ENCODE results near the gene EFCAB3. TPM values are rescaled to one million over a fixed set of nuclear protein-coding genes. Genes with fewer than 3 reads are reported as not detected.

EFCAB3 gene
- polyA plus RNA-seq, 1 donor (not counting 4 experiments of a cell fraction or from before 2014, with no cell fraction given) = not detected

DNA sequence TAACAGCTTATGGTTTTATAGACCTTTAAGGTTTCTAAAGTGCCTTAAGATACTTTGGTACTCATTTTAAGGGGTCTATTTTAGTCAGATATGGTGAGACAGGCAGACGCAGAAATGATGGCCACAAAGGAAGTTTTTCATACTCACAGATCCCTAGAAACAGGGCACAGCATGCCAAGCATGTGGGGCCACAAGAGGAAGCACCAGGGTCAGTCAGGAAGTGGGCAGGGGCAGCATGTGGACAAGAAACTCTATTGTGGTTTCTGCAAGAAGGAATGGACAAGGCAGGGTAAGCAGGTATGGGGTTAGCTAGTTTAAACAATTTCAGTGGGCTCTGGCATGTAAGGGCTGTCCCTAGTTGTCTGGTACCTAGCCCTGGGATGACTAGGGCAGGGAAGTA, 8.5 kb downstream of the EFCAB3 start:
- Histone ChIP-seq H3K9me3 (ENCODE audit: control insufficient read depth, low read depth, low read length) (no peaks in the 10 kb centered on the region), H3K4me1 (ENCODE audit: control insufficient read depth, extremely low read depth, insufficient read depth, low read length) (no peaks in the 10 kb centered on the region), H3K27me3 (ENCODE audit: control insufficient read depth, extremely low read depth, insufficient read depth, low read length) (peaks cover 7% of the 10 kb centered on the region), H3K36me3 (ENCODE audit: control insufficient read depth in 2 of 2, extremely low read depth in 1 of 2, insufficient read depth in 2 of 2, low read length in 2 of 2) (no peaks in the 10 kb centered on the region), H2AFZ (ENCODE audit: control insufficient read depth, low read length) (no peak overlapping the region), H3K9ac (ENCODE audit: control insufficient read depth, extremely low read depth, insufficient read depth, low read length) (no peak overlapping the region), H3K4me2 (ENCODE audit: control insufficient read depth, extremely low read depth, insufficient read depth, low read depth, low read length) (no peak overlapping the region), H3K27ac (ENCODE audit: control insufficient read depth, insufficient read depth, low read length) (no peak overlapping the region), H3K4me3 (ENCODE audit: control insufficient read depth in 2 of 3, extremely low read depth in 1 of 3, insufficient read depth in 2 of 3, low read depth in 1 of 3, low read length in 3 of 3) (no peak overlapping the region), H3K9me1 (ENCODE audit: control insufficient read depth, extremely low read depth, insufficient read depth, low read length) (no peaks in the 10 kb centered on the region), H3K79me2 (ENCODE audit: control insufficient read depth, insufficient read depth, low read length) (no peaks in the 10 kb centered on the region), H4K20me1 (ENCODE audit: control insufficient read depth, extremely low read depth, insufficient read depth, low read length) (no peaks in the 10 kb centered on the region)
- no peak for DNase-seq (ENCODE audit: low read depth, low spot score)
- FAIRE-seq = no peak
- TF ChIP-seq EZH2 (IDR thresholded peaks at IDR 0.05; ENCODE audit: low read length) = no peak
- TF ChIP-seq, protein P1, sequence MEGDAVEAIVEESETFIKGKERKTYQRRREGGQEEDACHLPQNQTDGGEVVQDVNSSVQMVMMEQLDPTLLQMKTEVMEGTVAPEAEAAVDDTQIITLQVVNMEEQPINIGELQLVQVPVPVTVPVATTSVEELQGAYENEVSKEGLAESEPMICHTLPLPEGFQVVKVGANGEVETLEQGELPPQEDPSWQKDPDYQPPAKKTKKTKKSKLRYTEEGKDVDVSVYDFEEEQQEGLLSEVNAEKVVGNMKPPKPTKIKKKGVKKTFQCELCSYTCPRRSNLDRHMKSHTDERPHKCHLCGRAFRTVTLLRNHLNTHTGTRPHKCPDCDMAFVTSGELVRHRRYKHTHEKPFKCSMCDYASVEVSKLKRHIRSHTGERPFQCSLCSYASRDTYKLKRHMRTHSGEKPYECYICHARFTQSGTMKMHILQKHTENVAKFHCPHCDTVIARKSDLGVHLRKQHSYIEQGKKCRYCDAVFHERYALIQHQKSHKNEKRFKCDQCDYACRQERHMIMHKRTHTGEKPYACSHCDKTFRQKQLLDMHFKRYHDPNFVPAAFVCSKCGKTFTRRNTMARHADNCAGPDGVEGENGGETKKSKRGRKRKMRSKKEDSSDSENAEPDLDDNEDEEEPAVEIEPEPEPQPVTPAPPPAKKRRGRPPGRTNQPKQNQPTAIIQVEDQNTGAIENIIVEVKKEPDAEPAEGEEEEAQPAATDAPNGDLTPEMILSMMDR (optimal IDR thresholded peaks at IDR 0.05 in 1 of 3, IDR thresholded peaks at IDR 0.05 in 1 of 3, conservative IDR thresholded peaks at IDR 0.05 in 1 of 3; ENCODE audit: extremely low read depth in 1 of 3, insufficient read depth in 2 of 3, low read length in 3 of 3) = no peak
- dilution Hi-C loops (cut with MboI; ENCODE audit: extremely low pct_ligation_motif_present, low sequenced_read_pairs) = no loop called here

GRCh38 chr17:62392908-62393307, 12.6 kb downstream of the EFCAB3 start:
- Histone ChIP-seq H3K9me3 (ENCODE audit: control insufficient read depth, low read depth, low read length) (no peaks in the 10 kb centered on the region), H3K4me1 (ENCODE audit: control insufficient read depth, extremely low read depth, insufficient read depth, low read length) (no peaks in the 10 kb centered on the region), H3K4me2 (ENCODE audit: control insufficient read depth, extremely low read depth, insufficient read depth, low read depth, low read length) (no peak overlapping the region), H3K9me1 (ENCODE audit: control insufficient read depth, extremely low read depth, insufficient read depth, low read length) (no peaks in the 10 kb centered on the region), H3K36me3 (ENCODE audit: control insufficient read depth in 2 of 2, extremely low read depth in 1 of 2, insufficient read depth in 2 of 2, low read length in 2 of 2) (no peaks in the 10 kb centered on the region), H3K27ac (ENCODE audit: control insufficient read depth, insufficient read depth, low read length) (no peak overlapping the region), H3K79me2 (ENCODE audit: control insufficient read depth, insufficient read depth, low read length) (no peaks in the 10 kb centered on the region), H3K27me3 (ENCODE audit: control insufficient read depth, extremely low read depth, insufficient read depth, low read length) (peaks cover 4% of the 10 kb centered on the region), H4K20me1 (ENCODE audit: control insufficient read depth, extremely low read depth, insufficient read depth, low read length) (no peaks in the 10 kb centered on the region), H3K9ac (ENCODE audit: control insufficient read depth, extremely low read depth, insufficient read depth, low read length) (no peak overlapping the region), H3K4me3 (ENCODE audit: control insufficient read depth in 2 of 3, extremely low read depth in 1 of 3, insufficient read depth in 2 of 3, low read depth in 1 of 3, low read length in 3 of 3) (no peak overlapping the region), H2AFZ (ENCODE audit: control insufficient read depth, low read length) (no peak overlapping the region)
- no peak for TF ChIP-seq EZH2 (IDR thresholded peaks at IDR 0.05; ENCODE audit: low read length)
- TF ChIP-seq, protein P1 (optimal IDR thresholded peaks at IDR 0.05 in 1 of 3, IDR thresholded peaks at IDR 0.05 in 1 of 3, conservative IDR thresholded peaks at IDR 0.05 in 1 of 3; ENCODE audit: extremely low read depth in 1 of 3, insufficient read depth in 2 of 3, low read length in 3 of 3) = no peak
- dilution Hi-C loops (cut with MboI; ENCODE audit: extremely low pct_ligation_motif_present, low sequenced_read_pairs) = no loop called here
- DNase-seq (ENCODE audit: low read depth, low spot score) (no peak), FAIRE-seq (no peak)

Data from keratinocyte (primary cell).